Erythroblast (primary cell): ENCODE measurements around the gene NUFIP2.

ENCODE experiments used
- GATA1 ChIP-seq: IDR thresholded peaks from 2 replicates; pipeline ENCODE4 v1.6.1; 2011; ENCODE audit warnings: low read depth, mild to moderate bottlenecking, control low read depth, low read length, moderate library complexity
- POLR2A ChIP-seq: IDR thresholded peaks from 2 replicates; pipeline ENCODE4 v1.6.1; 2011; ENCODE audit warnings: mild to moderate bottlenecking, low read length

GRCh38 chr17:29292992-29293889, 707 bp downstream of the NUFIP2 start:
- no peak for TF ChIP-seq POLR2A
- no peak for TF ChIP-seq GATA1
